GM04503 (cell line): ENCODE measurements around the gene RGS16.
"Not testable (repeated sequence)": the region's sequence is repeated elsewhere in the genome, so short reads cannot be mapped to it uniquely, and the experiment has no call there.

Experiments used
- DNase-seq: peaks from one replicate; pipeline ENCODE4 v3.0.0-alpha.2; 2012; ENCODE audit warnings: low read depth

RGS16 gene

GRCh38 chr1:182604175-182605164 lies at the start of gene RGS16:
Gene RGS16 (minus strand): TSS chr1:182604389. CDS start chr1:182604259, 130 bp downstream.
- no peak for DNase-seq

- DNase-seq = no peak
Measured at GRCh38 chr1:182653986-182654385, 49.8 kb upstream of the RGS16 start.

GRCh38 chr1:182652933-182653332 lies 48.7 kb upstream of the RGS16 start:
- DNase-seq = no peak

- no peak for DNase-seq
Measured at GRCh38 chr1:182651339-182651724, 47.1 kb upstream of the RGS16 start.

GRCh38 chr1:182650678-182651338 lies 46.6 kb upstream of the RGS16 start:
- no peak for DNase-seq

GRCh38 chr1:182649041-182649440 lies 44.9 kb upstream of the RGS16 start:
- no peak for DNase-seq

GRCh38 chr1:182646739-182647138 lies 42.5 kb upstream of the RGS16 start:
- no peak for DNase-seq

GRCh38 chr1:182644886-182645285 lies 40.7 kb upstream of the RGS16 start:
- no peak for DNase-seq

GRCh38 chr1:182643699-182644098 lies 39.5 kb upstream of the RGS16 start:
- DNase-seq = no peak

GRCh38 chr1:182642461-182642860 lies 38.3 kb upstream of the RGS16 start:
- no peak for DNase-seq

GRCh38 chr1:182641561-182641960 lies 37.4 kb upstream of the RGS16 start:
- no peak for DNase-seq

GRCh38 chr1:182639330-182639729 lies 35.1 kb upstream of the RGS16 start:
- no peak for DNase-seq

- no peak for DNase-seq
Measured at GRCh38 chr1:182637769-182638168, 33.6 kb upstream of the RGS16 start.

- no peak for DNase-seq
Measured at GRCh38 chr1:182635871-182636270, 31.7 kb upstream of the RGS16 start.

GRCh38 chr1:182634306-182635072 lies 30.3 kb upstream of the RGS16 start:
- DNase-seq = no peak

GRCh38 chr1:182633657-182634281 lies 29.6 kb upstream of the RGS16 start:
- no peak for DNase-seq

- no peak for DNase-seq
Measured at GRCh38 chr1:182633031-182633430, 28.8 kb upstream of the RGS16 start.

GRCh38 chr1:182632441-182632857 lies 28.3 kb upstream of the RGS16 start:
- not testable (repeated sequence) for DNase-seq

- no peak for DNase-seq
Measured at GRCh38 chr1:182631954-182632353, 27.8 kb upstream of the RGS16 start.

- no peak for DNase-seq
Measured at GRCh38 chr1:182631053-182631677, 27.0 kb upstream of the RGS16 start.

GRCh38 chr1:182630586-182630985 lies 26.4 kb upstream of the RGS16 start:
- DNase-seq = no peak
